ENCODE data around the gene TENM4. TPM values are rescaled to one million over a fixed set of nuclear protein-coding genes. Genes with fewer than 3 reads are reported as not detected.
A peak's percentile ranks its signal among the peaks of the same experiment; 100 is the strongest.
"Not testable (repeated sequence)": the region's sequence is repeated elsewhere in the genome, so short reads cannot be mapped to it uniquely, and the experiment has no call there.

Gene TENM4
- total RNA-seq, 1 donor from 2014 or later, result 0.21 TPM

DNA sequence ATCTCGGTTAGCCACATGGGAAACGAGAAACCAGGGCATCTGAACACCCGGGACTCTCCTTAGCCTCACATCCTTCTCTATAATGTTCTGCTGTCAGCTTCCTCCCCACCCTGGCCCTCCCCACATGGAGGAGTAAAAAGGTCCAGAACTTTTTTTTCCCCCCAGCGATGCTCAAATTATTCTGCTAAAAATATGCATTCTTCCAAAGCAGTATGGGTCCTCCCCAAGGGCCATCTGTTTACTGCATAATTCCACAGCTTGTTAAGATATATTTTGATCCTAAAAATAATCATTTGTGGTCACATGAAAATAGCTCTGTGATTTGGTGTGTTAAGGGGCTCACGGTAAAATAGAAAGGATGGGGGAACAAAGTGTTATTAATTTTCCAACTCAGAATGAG, 584.6 kb downstream of the TENM4 start:
- DNase-seq (ENCODE audit: low read depth), result no peak

DNA sequence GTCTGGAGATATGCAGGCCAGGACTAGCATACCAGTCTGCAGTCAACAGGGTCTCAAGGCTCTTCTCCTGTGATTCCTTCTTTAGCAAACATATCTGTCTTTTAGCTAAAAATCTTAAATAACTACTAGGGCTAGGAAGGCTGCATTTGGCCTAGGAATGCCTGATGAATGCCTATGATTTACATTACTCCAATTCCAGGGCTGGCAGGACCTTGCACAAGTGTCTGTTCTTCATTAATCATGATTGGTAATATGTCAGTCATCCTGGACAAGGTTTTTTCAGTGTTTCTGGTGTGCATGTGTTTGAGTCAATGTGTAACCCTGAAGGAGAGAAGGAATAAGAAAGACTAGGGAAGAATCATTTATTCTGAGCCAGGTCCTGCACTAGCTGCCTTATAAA, 585.7 kb downstream of the TENM4 start:
- no peak for DNase-seq (ENCODE audit: low read depth)

DNA sequence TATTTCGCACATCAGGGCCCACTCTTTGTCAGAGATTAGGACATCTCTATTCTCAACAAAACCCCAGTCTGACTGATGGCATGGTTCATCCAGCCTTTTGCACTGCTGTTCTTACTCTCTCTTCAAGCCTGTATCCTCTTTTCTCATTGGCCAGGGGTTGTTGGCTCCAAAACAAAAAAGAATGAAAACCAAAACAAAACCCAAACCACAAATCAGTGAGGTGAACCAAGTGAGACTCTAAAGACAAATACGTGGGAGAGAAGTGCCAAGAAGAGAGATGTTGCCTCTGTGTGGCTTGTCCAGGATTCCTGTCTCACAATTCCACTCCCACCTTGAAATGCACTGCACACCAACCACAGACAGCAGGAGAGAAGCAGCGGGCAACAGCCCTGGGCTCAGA, 587.3 kb downstream of the TENM4 start:
- no peak for DNase-seq (ENCODE audit: low read depth)

DNA sequence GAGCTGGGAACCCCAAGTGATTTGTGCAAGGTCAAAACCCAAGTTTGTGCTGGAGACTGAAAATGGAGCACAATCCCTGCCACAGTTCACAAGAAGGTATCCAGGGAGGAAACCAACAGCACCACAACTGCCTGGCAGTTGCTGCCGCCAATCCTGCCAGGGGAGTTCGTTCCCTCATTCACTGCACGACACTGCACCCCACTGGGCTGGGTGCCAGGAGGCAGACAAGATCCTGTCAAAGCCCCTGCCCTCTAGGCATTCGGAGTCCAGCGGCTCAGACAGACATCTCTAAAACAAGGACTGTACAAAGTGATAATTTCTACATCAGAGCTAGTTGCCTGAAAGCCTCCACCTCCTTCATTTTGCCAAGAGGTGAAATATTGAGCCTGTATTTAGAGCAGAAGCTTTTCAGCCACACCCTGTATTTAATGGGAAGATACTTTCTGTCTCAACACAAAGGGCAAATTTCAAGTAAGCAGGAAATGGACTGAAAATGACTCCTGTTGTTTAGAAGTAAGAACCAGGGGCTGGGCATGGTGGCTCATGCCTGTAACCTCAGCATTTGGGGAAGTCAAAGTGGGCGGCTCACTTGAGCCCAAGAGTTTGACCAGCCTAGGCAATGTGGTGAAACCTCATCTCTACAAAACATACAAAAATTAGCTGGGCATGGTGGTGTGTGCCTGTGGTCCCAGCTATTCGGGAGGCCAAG, 588.8 kb downstream of the TENM4 start:
- DNase-seq (ENCODE audit: low read depth), result peak; percentile 45

DNA sequence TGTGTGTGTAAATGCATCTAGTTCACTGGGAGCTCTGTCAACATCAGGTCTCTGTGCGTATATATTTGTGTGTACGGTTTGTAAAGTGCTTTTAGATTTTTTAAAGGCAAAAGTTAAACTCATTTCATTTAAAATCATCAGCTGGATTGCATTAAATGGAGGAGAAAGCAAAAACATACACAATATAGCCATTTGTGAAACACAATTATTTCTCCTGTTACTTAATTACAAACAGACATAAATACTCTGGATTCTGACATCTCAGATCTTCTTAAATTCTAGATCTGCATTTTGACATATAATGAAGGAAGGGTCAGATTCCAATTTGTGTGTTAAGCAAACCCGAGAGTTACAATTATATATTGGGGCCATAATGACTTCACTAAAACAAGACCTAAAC, 590.8 kb downstream of the TENM4 start:
- DNase-seq (ENCODE audit: low read depth), result no peak

DNA sequence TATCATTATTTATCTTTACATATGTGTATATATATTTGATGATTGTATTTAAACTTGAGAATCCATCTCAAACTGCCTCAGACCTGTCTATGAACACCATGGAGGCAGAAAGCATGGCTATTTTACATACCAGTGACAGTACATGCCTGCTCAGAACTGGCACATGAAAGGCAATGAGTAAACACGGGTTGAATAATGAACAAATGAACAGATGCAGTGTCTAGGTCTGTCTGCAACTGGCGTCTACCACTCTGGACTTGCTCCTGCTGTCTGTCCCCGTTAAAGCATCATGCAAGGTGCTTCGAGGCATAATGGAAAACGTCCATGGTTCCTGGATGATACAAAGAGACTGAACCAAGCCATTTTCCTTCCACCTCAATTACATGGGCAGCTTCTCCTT, 594.6 kb downstream of the TENM4 start:
- no peak for DNase-seq (ENCODE audit: low read depth)

DNA sequence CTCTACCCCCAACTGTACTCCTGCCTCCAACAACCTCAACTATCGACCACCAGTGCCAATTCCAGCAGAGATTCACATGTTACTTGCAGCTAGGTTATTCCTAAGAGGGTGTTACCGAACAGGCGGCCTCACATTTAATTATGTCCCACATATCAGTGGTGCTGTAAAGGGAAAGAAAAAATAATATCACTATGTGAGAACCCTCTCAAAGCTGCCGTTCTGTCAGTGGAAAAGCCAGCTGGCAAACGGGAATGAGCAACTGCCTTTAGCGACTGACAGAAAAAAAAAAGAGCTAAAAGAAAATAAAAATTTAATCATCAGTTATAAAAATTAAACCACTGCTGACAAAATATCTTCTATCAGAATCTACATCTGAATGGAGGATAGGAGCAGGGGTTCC, 595.3 kb downstream of the TENM4 start:
- no peak for DNase-seq (ENCODE audit: low read depth)

DNA sequence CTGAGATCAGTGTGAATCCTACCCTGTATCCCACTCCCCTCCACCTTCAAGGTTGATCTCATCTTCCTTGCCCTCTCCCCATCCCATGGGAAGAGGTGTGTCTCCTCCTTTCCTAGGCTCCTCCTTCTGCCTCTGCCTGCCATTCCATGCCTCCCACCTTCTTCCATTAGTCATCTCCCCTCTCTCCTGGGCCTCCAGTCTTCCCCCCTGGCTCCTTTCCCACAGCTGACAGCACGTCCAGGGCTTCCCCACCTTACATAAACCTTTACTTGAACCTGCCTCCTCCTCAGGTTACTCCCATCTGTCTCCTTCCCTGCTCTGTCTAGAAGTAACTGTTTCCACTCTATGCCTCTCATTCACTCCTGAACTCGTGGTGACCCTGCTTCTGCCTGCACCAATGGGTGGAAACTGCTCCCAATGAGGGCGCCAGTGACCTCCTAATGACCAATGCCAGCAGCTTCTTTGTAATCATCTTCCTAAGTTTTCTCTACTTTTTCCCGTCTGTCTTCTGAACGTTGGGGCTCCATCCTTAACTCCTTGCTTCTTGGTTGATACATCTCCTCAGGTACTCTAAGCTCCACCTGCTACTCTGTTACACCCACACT, 599.3 kb downstream of the TENM4 start:
- DNase-seq (ENCODE audit: low read depth), result no peak

DNA sequence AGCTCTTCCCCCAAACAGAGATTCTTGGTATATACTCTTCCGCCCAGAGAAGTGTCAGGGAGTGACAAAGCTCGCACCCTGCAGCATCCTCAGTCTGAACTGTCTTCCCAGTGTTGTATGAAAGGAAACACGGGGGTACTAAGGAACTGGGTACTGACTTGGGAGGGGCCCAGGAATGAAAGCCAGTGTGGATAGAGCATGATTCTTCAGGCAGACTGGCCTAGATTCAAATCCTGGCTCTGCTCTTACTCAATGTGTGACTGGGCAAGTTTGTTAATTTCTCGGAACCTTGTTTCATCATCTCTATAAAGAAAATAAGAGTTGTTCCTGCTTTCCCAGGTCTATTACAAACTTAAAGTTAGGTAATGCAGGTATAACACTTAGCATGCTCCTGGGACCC, 600.2 kb downstream of the TENM4 start:
- no peak for DNase-seq (ENCODE audit: low read depth)

DNA sequence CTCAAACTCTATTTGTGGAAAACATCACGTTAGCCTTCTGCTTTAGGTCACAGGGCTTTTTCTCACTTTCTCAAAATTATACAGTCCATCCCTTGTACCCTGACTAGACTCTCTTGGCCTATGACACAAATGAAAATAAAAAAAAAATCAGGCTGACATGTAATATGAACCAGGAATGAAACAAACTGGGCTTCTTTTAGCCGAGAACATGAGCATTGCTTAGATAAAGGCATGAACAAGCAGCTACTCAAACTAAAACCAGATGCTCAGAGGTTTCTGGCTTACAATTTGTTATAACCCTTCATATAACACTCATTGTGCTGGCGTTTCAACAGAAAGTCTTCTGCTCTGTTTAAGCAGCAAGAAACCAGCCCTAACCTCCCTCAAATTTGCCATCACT, 600.6 kb downstream of the TENM4 start:
- no peak for DNase-seq (ENCODE audit: low read depth)

DNA sequence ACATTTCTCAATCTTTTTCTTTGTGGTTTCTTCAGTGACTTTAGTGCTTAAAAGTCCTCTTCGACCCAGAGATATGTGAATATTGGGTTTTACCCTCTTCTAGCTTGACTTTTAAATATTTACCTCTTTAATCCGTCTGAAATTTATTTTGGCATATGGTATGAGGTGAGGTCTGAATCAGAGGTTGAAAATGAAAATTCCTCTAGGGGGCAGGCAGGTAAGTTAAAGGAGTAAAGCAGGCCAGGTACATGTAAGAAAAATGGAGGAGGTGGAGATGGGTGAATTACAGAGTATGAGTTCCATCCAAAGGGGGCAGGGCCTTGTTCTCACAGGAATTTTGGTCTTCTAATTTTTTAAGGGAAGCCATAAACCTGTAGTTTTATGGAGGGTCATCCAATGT, 602.4 kb downstream of the TENM4 start:
- no peak for DNase-seq (ENCODE audit: low read depth)

DNA sequence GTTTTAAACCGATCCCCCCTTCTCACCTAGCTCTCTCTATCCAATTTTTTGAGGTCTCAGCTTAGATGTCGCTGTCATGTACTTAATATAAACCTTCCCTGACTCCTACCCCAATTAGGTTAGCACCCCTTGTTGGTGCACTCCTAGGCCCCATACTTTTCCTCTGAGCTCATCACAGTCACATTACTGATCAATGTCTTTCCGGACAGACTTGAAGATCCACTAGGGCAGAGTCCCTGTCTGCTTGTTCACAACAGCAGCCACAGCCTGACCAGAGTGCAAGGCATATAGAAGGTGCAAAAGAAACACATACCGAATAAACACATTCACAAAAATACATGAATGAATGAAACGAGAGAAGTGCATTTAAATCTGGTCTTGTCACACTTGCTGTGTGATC, 605.2 kb downstream of the TENM4 start:
- DNase-seq (ENCODE audit: low read depth), result no peak

DNA sequence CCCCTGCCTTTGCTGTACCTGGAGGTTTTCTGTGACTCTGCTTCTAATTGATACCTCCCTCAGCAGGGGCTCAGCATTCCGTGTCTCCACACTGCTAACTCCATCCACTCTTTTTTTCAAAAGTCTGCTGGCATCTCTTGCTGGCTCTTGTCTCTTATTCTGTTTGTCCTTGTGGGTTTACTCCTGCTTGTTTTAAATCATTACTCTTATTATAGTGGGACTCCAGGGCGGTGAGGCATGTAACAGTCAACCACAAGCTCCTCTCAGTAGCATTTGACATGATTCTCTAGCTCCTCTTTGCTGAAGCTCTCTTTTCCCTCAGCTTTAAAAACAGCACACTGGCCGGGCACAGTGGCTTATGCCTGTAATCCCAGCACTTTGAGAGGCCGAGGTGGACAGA, 605.9 kb downstream of the TENM4 start:
- DNase-seq (ENCODE audit: low read depth), result peak; percentile 8

DNA sequence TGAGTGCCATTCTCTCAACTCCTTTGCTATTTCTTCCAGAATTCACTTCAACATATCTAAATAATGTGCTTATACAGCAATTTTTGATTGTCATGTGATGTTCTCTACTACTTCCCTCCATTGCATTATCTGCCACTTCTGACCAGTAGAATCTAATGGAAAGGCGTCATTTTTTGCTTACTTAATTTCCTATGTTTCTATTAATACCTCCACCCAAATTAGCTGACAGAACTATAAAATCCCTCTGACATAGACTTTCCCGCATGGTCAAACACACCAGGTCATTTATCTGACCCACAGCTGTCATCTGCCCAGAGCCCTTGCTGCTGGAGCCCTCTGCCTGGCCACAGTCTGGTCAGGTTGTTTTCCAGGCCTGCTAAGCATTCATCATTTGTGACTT, 607.6 kb downstream of the TENM4 start:
- peak; percentile 9 for DNase-seq (ENCODE audit: low read depth)

DNA sequence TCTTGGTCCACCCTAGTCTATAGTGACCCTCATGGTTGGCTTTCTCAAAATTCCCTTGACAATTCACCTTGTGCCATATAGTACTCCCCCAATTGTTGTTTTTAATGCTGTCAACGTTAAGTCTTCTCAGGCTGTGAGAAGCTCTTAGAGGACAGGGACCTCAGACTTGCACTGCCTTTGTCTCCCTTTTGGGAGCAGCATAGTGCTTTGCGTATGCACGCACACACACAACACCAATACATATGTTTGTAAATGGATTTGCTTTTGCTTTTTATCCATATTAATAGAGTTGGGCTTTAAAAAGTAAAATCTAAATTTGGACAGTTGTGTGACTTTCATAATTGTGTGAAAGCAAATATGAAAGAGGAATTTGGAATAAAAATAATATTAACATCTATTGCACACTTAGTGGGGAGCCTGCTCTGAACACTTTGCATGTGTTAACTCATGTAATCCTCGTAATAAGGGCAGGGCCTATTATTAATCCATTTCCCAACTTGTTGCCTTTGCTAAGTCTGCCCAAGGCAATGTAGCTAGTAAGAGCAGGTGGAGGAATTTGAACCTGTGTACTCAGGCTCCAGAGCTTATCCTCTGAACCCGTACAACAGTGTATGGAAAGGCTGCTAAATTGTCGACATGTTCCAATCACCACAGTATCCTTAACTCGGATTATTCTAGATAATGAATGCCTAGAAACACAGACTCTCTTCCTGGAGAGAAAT, 608.4 kb downstream of the TENM4 start:
- no peak for DNase-seq (ENCODE audit: low read depth)

DNA sequence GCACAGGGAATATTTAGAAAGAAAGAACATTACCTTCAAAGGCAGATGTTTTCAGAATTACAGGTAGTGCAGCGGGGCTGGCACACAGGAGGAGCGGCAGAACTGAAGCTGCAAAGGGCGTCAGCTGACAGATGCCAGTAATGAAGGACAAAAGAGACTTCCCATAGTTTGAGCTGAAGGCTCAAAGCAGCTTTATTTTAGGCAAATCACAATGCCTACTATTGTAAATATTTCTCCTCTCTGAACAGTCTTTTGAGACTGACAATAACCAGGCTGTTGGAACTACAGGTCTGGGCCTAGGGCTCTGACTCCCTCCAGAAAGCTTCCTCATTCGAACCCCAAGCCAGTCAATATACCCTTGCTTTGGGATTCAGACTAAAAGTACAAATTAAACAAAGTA, 609.3 kb downstream of the TENM4 start:
- no peak for DNase-seq (ENCODE audit: low read depth)

DNA sequence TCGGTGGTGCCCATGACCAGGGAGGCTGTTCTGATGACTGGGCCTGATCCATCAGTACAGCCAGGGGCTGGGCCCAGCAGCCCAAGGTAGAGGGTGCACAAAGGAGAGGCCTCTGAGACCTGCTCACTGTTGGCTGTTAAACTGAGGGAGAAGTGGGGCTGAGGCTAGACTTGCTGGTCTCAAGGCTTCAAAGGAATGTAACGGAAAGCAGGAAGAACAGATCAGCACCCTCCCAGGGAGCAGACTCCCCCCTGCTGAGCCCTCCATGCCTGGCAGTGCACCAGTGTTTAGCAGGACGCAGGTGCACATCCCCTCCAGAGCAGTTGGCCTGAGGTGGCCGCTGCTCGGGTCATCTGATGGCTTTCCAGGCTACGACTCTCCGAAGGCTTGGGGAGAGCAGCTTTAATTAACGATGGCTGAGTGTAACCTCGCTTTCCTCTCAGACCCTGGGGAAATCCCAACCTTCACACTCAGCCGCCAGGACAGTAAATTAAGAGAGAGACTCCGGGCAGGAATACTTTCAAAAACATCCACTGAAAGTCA, 610.5 kb downstream of the TENM4 start:
- DNase-seq (ENCODE audit: low read depth), result no peak

DNA sequence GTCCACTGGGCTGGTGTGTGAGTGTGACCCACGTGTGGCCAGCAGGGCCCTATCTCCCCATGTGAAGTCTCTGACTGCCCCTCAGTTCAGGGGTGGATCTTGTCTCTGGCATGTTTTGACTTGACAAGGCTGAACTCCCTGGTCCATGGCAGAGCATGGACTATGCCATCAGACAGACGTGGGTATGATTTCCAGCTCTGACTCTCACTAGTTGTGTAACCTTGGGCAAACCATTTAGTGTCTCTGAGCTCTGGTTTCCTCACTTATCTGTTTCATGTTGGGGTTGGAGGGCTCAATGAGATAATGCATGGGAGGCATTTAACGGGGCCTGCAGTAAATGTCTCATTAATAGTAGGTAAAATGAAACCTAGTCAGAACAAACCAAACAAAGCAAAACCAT, 611.7 kb downstream of the TENM4 start:
- no peak for DNase-seq (ENCODE audit: low read depth)

DNA sequence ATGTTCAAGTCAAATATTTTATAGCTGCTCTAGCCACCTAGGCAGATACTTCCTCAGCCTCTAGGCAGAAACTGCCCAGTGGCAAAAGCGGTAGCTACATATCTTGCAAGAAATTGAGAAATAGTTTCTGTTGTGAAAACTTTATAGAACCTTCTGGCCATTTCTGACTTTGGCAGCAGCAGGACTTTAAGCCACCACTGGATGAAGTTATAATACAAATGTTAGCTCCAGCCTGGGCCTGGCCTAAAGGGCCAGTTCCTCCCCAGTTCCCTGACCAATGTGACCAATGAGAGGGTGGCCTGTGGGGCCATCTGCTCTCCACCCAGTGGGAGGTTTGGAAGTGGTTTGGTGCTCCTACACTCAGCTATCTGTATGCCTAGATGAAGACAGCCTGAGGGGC, 612.2 kb downstream of the TENM4 start:
- no peak for DNase-seq (ENCODE audit: low read depth)

DNA sequence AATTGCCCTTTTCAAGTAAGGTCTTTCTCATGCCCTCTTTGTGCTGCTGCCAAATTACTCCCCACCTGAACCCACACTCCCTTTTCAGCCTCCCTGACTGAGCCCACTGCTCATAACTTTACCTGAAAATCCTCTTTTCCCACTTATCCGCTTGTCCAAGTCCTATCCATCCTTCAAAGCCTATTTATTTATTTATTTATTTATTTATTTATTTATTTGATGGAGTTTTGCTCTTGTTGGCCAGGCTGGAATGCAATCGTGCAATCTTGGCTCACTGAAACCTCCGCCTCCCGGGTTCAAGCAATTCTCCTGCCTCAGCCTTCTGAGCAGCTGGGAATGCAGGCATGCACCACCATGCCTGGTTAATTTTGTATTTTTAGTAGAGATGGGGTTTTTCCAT, 613.5 kb downstream of the TENM4 start:
- DNase-seq (ENCODE audit: low read depth), result not testable (repeated sequence)

DNA sequence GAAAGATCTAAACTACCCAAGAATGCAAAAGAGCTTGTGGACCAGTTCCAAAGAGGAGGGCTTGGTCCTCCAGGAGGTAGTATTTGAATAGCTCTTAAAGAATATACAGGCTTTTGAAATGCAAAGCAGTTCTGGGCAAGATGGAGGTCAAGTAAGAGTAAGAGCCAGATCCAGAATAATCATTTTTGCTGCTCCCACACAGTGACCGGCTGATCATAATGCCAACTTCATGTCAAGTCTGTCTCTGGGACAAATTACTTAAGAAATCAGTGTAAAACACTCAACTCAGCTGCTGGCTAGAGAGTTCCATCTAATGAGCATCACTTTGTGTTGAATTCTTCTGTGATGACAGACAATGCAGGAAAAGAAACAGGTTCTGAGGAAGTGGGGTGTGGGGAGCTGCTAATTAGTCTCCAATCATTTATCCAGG, 615.2 kb downstream of the TENM4 start:
- DNase-seq (ENCODE audit: low read depth), result no peak

DNA sequence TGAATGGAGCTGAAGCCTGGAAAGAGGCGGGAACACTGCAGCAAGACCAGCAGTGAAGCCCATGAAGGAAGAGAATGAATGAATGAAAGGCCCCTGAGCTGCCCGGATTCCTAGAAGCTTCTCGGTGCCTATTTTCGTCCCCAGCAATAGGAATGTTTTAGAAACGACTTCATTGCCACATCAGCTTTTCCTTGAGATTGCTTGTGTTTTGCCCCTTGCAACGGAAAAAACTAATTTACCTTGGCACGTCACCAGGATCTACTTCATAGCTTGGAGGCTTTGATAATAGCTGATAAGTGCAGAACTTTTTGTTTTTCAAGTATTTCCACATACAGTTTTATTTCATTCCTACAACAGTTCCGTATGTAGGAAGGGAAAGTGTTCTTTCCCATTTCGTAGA, 617.2 kb downstream of the TENM4 start:
- DNase-seq (ENCODE audit: low read depth), result no peak
